Neural cell (in vitro differentiated cells): ENCODE data around the gene CEP89.

Source experiments
- CTCF ChIP-seq: fragments of 450-650 bp; IDR thresholded peaks from 2 replicates; pipeline ENCODE4 v1.5.1; 2014; ENCODE audit warnings: antibody characterized with exemption, mild to moderate bottlenecking, moderate library complexity; ENCODE audit not compliant: poor library complexity, severe bottlenecking
- EP300 ChIP-seq: fragments of 450-650 bp; conservative IDR thresholded peaks from 2 replicates; pipeline ENCODE4 v1.6.1; 2014; ENCODE audit warnings: antibody characterized with exemption, mild to moderate bottlenecking, moderate library complexity; ENCODE audit not compliant: poor library complexity, severe bottlenecking
- EZH2 ChIP-seq: fragments of 200-600, 300-800 bp; shearing (Covaris generic), sonication (generic); IDR thresholded peaks from 2 replicates; pipeline ENCODE4 v1.6.1; 2014; ENCODE audit warnings: antibody characterized with exemption, low read length, borderline replicate concordance, mild to moderate bottlenecking; ENCODE audit not compliant: insufficient read depth, poor library complexity, severe bottlenecking
- MXI1 ChIP-seq: fragments of 450-650 bp; conservative IDR thresholded peaks from 2 replicates; pipeline ENCODE4 v1.6.1; 2014; ENCODE audit warnings: antibody characterized with exemption, mild to moderate bottlenecking; ENCODE audit not compliant: poor library complexity, severe bottlenecking
- POLR2AphosphoS5 ChIP-seq: IDR thresholded peaks from 2 replicates; pipeline ENCODE4 v1.6.1; 2012
- TAF1 ChIP-seq: IDR thresholded peaks from 2 replicates; pipeline ENCODE4 v1.6.1; 2012; ENCODE audit warnings: low read depth

GRCh38 chr19:32881766-32882165 is 90.0 kb downstream of the CEP89 start:
- TF ChIP-seq CTCF (no peak), TAF1 (no peak), EP300 (no peak), POLR2AphosphoS5 (no peak), EZH2 (no peak), MXI1 (no peak)
